ENCODE data around the gene CRIP2. TPM values are rescaled to one million over a fixed set of nuclear protein-coding genes. Genes with fewer than 3 reads are reported as not detected.

The CRIP2 gene
- polyA plus RNA-seq, 3 donors = 132 to 186 (median 153) TPM

DNA sequence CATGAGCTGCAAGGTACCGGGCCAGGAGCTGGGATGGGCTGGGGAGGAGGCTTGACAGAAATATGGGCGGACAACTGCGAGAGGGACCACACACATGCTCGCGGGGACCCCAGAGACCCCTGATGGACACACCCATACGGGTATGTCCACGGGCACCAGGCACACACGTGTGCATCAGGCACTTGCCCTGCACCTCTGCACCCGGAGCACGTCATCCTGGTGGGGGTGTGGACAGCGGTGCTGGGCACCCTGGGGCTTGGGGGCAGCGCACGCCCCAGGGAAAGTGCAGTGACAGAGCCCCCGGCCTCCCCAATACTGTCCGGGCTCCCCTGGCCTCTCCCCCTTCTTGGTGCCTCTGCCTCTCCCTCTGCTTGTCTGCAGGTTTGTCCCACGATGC, 10.4 kb downstream of the CRIP2 start:
- no peak for DNase-seq

- no peak for DNase-seq
Measured at GRCh38 chr14:105485739-105486162, 11.1 kb downstream of the CRIP2 start.

DNA sequence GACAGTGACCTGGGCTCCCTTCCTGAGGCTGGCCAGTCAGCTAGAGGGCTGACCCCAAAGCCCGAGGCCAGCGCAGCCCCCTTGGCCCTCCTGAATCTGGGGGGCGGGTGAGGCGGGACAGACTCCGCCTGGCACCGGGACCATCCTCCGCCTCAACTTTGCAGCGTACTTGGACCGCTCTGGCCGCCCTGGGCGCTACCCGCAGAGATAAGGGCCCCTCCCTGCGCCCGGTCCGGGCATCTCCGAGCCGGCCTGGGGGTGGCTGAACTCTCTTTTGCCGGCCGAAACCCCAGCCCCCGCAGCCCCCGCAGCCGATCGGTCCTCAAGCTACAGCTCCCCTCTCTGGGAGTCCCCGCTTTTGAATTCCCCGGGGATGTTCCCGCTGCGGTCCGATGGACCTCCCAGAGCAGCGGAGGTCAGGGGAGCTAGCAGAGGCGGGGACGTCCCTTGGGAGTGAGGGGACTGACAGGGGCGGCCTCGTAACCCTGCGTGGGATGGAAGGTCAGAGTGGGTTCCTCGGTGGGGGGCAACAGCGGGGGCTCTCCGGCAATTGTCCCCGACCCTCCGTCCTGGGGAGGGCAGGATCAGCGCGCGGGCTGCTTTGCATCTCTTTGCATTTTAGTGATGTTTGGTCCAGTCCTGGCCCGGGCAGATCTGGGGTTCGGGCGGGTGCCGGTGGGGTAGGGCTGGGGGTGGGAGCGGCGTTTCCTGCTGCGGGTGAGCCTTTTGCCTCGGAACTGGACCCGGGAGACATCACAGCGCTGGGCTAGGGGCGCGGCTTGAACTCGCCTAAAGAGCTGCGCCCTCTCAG, 11.7 kb downstream of the CRIP2 start, which contains the start of gene CRIP1:
TSS of gene CRIP1 (plus strand) at position 724 of the 811 bp plus-strand sequence. CDS start 374 bp downstream, outside the sequence.
- DNase-seq = no peak

GRCh38 chr14:105486974-105487448, 12.4 kb downstream of the CRIP2 start:
- no peak for DNase-seq

GRCh38 chr14:105487449-105487985, 12.9 kb downstream of the CRIP2 start:
- DNase-seq = no peak

- no peak for DNase-seq
Measured at GRCh38 chr14:105487986-105488777, 13.6 kb downstream of the CRIP2 start.

DNA sequence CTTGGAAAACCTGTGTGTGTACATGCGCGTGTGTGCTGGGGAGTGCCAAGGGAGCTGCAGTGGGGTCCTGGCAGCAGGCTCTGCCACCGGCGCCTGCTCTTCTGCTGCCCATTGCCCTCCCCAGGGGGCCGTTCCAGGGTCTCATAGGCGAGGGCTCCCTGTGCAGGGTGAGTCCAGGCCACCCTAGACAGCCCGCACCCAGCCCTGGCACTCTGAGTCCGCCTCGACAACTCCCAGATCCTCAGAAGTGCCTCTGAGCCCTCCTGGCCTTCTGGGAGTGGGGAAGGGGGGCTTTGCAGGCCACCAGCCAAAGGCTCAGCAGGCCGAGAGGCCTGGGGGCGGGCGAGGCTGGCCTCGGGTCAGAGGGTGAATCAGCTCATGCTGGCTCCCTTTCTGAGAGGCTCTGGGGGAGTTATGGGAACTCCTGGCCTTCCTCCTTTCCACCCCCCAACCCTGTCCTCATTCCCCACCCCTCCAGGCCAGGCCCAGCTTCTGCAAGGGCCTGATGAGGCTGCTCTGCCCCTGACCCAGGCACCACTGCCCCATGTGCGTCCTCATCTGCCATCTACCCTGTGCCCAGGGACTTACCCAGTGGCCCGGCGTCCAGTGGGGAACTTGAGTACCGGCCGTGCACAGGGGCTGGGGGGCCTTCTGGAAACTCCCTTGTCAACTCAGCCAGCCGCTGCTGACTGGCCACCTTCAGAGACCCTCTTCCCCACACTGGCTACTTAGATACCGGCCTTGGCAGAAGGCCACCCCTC, 14.3 kb downstream of the CRIP2 start:
- no peak for DNase-seq

GRCh38 chr14:105489542-105490266, 15.1 kb downstream of the CRIP2 start:
- peak; percentile 92 for DNase-seq

GRCh38 chr14:105490267-105490571, 15.6 kb downstream of the CRIP2 start:
- DNase-seq = no peak

DNA sequence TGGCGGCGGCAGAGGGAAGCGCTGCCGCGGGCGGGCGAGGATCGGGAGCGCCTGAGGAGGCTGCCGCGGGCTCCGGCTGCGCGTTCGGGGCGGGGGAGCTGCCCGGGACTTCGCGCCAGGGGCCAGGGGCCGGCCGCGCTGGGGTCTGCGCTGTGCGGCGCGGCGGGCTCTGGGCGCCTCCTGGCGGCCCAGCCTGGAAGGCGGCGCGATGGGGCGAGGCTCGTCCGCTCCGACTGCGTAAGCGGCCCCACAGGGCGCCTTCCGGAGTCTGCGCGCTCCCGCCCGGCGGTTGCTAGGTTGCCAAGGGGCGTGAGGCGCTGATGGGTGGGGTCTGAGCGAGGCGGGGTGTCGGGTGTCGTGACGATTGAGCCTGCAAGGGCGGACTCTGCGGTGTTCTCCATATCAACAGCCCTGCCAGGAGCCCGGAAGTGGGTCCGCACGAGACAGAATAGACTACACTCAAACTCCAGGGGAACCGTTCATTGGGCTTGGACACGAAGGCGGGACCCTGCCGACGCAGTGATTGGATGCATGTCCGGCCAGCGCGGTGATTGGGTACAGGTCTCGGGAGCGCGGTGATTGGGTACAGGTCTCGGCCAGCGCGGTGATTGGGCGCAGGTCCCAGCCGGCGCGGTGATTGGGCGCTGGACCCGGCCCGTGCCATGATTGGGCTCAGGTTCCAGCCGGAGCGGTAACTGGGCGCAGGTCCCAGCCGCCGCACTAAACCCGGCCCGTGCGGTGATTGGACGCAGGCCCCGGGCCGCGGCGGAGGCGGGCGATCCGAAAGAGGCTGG, 16.1 kb downstream of the CRIP2 start, which contains the start of gene TEDC1:
TSS of gene TEDC1 (plus strand) at position 675 of the 794 bp plus-strand sequence. CDS start 130 bp downstream, outside the sequence.
- peak; percentile 100 for DNase-seq

DNA sequence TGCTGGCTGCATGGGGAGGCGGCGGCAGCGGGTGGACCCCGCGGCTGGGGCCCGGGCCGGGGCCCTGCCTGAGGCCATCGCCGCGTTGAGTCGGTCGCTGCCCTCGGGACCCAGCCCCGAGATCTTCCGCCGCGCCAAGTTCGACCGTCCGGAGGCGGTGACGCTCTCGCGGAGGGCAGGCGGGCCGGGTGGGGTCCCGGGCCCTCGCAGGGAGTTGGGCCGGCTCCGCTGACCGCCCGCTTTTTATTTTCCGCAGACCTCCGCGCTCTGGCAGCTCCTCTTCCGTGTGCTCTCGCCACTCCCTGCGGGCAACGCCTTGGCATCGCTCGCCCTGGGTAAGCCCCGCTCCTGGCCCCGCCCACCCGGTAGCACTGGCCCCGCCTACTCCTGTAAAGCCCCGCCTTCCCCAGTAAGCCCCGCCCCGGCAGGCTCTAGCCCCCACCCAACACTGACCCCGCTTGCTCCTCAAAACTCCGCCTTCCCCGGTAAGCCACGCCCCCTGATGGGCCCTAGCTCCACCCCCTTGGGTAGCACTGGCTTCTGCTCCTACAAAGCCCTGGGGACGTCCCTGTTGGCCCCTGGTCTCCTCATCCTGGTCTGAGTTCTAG, 16.8 kb downstream of the CRIP2 start:
- DNase-seq = no peak

GRCh38 chr14:105492031-105492970, 17.7 kb downstream of the CRIP2 start:
- no peak for DNase-seq

DNA sequence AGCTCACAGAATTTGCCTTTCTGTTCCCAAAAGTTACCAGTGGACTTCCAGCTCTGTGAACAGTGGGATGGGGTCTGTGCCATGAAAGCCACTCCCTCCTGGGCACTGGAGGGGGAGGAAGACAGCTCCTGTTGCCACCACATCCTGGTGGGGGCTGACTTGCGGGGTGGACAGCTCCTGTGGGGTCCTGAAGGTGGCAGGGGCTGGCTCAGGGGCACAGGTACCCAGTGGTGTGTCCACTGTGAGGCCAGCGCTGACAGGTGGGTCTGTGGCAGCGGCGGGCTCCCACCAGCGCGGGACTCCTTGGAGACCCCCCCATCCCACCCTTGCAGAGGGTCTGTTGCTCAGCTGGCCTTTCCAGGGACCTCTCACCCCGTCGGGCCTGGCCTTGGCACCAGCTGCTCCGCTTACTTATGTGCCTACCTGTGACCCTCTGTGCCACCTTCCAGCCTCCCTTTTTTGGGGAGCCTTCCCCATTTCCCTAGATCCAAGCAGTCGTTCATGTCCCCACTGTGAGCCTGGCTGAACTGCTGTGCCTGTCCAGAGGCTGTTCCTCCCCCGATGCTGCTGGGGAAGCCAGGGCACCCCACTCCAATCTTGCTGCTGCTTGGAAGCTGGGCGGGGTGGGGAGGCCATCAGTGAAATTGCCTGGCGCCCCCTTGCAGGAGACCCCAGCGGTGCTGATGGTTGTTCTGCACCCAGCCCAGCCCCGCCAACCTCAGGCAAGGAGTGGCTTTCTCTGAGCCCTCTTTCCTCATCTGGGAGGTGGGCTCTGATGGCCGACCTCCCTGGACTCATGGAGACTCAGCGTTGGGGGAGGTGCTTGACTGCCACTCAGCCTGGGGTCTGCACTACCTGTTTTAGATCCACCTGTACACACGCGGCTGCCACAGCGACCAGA, 18.6 kb downstream of the CRIP2 start:
- no peak for DNase-seq

GRCh38 chr14:105493921-105494605, 19.4 kb downstream of the CRIP2 start:
- no peak for DNase-seq

- DNase-seq = no peak
Measured at GRCh38 chr14:105494606-105494929, 19.9 kb downstream of the CRIP2 start.

DNA sequence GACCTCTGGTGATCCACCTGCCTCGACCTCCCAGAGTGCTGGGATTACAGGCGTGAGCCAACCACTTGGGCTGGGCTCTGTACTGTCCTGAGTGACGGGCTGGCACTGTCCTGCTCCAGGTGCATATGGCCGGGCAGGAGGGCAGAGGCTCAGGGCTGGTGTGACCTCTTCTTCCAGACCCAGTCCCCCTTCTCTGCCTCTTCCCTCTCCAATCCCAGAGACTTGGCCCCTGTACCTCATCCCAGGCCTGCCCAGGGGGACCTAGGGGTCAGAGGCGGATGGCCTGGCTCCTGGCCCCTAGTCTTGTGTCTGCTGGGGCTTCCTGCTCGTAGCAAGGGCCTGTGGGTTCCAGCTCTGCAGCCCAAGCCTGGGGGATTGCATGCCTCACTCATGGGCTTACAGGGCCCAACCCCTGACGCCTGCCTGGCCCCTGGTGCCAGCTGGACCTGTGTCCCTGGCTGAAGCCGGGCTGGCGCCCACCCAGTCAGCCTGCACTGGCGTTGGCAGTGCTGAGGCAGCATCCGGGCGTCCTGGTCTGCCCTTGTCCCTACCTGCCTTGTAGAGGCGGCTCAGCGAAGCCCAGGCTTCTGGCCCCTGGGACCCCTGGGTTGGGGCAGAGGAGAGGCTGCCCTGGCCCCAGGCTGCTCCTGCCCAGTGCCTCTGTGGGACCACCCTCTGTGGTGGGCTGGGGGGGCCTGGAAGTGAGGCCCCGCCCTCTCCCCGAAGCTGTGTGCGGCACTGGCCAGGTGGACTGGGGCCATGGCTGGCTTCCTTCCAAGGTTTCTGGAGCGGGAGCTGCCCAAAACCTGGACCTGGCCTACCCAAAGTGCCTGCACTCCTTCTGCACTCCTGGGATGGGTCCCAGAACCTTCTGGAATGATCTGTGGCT, 20.7 kb downstream of the CRIP2 start:
- no peak for DNase-seq
